GM12878 (cell line): ENCODE data around the gene TBC1D9B. TPM values are rescaled to one million over a fixed set of nuclear protein-coding genes. Genes with fewer than 3 reads are reported as not detected.

Source experiments
- ATAC-seq: fragments of 200-7000 bp; cut with Tn5 transposase; 3 replicates; pipeline ENCODE4 v1.9.1; 2020; ENCODE audit warnings: mild to moderate bottlenecking, moderate library complexity
- BruUV-seq: library from RNA; stranded (reverse); fragments of 400-500 nt; replicated peaks from 2 replicates; lab custom pipeline; 2021; lab: Mats Ljungman, UMichigan
- CTCF ChIA-PET: fragments of 300-600 bp; sonication (Branson Sonifier 250); formaldehyde crosslinking; extraction: SDS; loops from one replicate; lab custom pipeline; 2021; ENCODE audit warnings: inconsistent platforms; lab: Yijun Ruan, JAX
- POLR2A ChIA-PET: fragments of 350-600 bp; formaldehyde crosslinking; extraction: SDS; loops from one replicate; lab custom pipeline; 2021; ENCODE audit warnings: inconsistent platforms; lab: Charles Lee
- RAD21 ChIA-PET: fragments of 300-600 bp; sonication (Branson Sonifier 250); formaldehyde crosslinking; loops from one replicate; lab custom pipeline; 2023; ENCODE audit warnings: antibody characterized with exemption; ENCODE audit not compliant: unreplicated experiment; lab: Charles Lee
- SMC1A ChIA-PET: fragments of 300-600 bp; sonication (Branson Sonifier 250); formaldehyde crosslinking; loops from one replicate; lab custom pipeline; 2023; ENCODE audit not compliant: unreplicated experiment, uncharacterized antibody; lab: Charles Lee
- DNase-seq: peaks from one replicate; pipeline ENCODE4 v3.0.0-alpha.2; 2011; ENCODE audit warnings: low read depth, low spot score
- FAIRE-seq: peaks from 3 replicates; lab custom pipeline; 2011; peaks lifted over from hg19 to GRCh38; lab: Jason Lieb, UNC
- H2AFZ ChIP-seq: 2 replicates; pipeline ENCODE4 v1.6.0; 2011; ENCODE audit warnings: low read depth, low read length, control low read depth; ENCODE audit not compliant: control insufficient read depth
- H3K27ac ChIP-seq: 2 replicates; pipeline ENCODE4 v1.5.1; 2011; ENCODE audit warnings: control low read depth; ENCODE audit not compliant: control insufficient read depth, insufficient read depth
- H3K27me3 ChIP-seq, 2 experiments: replicated peaks in 1 of 2; 2 replicates each; pipeline versions ENCODE4 v1.6.0 to v1.6.1; 2011; ENCODE audit warnings: low read length in 1 of 2; ENCODE audit not compliant: control insufficient read depth in 2 of 2, insufficient read depth in 2 of 2
- H3K36me3 ChIP-seq, 2 experiments: 2 replicates each; pipeline ENCODE4 v1.5.1; 2011; ENCODE audit warnings: low read length in 1 of 2; ENCODE audit not compliant: control insufficient read depth in 2 of 2, insufficient read depth in 2 of 2
- H3K4me1 ChIP-seq: 2 replicates; pipeline ENCODE4 v1.6.1; 2011; ENCODE audit warnings: mild to moderate bottlenecking, low read length, moderate library complexity, mixed read lengths; ENCODE audit not compliant: control insufficient read depth, insufficient read depth
- H3K4me2 ChIP-seq: 2 replicates; pipeline ENCODE4 v1.6.0; 2011; ENCODE audit warnings: control low read depth; ENCODE audit not compliant: control insufficient read depth, insufficient read depth
- H3K4me3 ChIP-seq: fragments of 200-600 bp; sonication (generic); 2 replicates; pipeline ENCODE4 v1.5.1; 2016
- H3K79me2 ChIP-seq: 2 replicates; pipeline ENCODE4 v1.6.0; 2011; ENCODE audit warnings: low read length; ENCODE audit not compliant: control insufficient read depth, insufficient read depth
- H3K9ac ChIP-seq: 2 replicates; pipeline ENCODE4 v1.8.0; 2011; ENCODE audit warnings: low read length, control low read depth, mixed read lengths; ENCODE audit not compliant: control insufficient read depth, insufficient read depth
- H3K9me3 ChIP-seq: replicated peaks from 3 replicates; pipeline ENCODE4 v1.5.1; 2011; ENCODE audit warnings: mild to moderate bottlenecking, low read length; ENCODE audit not compliant: control insufficient read depth, insufficient read depth
- H4K20me1 ChIP-seq: 2 replicates; pipeline ENCODE4 v1.6.0; 2011; ENCODE audit not compliant: control insufficient read depth, insufficient read depth
- ATF7 ChIP-seq: fragments of 450-650 bp; IDR thresholded peaks from 2 replicates; pipeline ENCODE4 v1.6.1; 2016; ENCODE audit warnings: low read depth, mild to moderate bottlenecking
- BACH1 ChIP-seq: fragments of 450-650 bp; IDR thresholded peaks from 2 replicates; pipeline ENCODE4 v1.6.1; 2017; ENCODE audit warnings: mild to moderate bottlenecking, borderline replicate concordance
- BHLHE40 ChIP-seq, 2 experiments: fragments of 450-650 bp in 1 of 2; IDR thresholded peaks; 2 replicates each; pipeline ENCODE4 v1.6.1; 2011 to 2017; ENCODE audit warnings: low read depth in 2 of 2, borderline replicate concordance in 1 of 2, improper control_type of control experiment in 1 of 2, low read length in 1 of 2, mild to moderate bottlenecking in 1 of 2
- FOS ChIP-seq: IDR thresholded peaks from 3 replicates; pipeline ENCODE4 v1.6.1; 2011; ENCODE audit warnings: borderline replicate concordance; ENCODE audit not compliant: insufficient read length; ENCODE audit errors: extremely low read depth
- GATAD2B ChIP-seq: fragments of 450-650 bp; conservative IDR thresholded peaks from 2 replicates; pipeline ENCODE4 v1.6.1; 2017; ENCODE audit warnings: low read depth, mild to moderate bottlenecking, moderate library complexity
- HDGF ChIP-seq: fragments of 450-650 bp; IDR thresholded peaks from 2 replicates; pipeline ENCODE4 v1.6.1; 2016; ENCODE audit warnings: antibody characterized with exemption
- KAT2A ChIP-seq: conservative IDR thresholded peaks from 2 replicates; pipeline ENCODE4 v1.6.1; 2011; ENCODE audit warnings: low read depth, low read length; ENCODE audit not compliant: control insufficient read depth
- NBN ChIP-seq: fragments of 450-650 bp; IDR thresholded peaks from 2 replicates; pipeline ENCODE4 v1.6.1; 2016
- POLR2A ChIP-seq: IDR thresholded peaks from 2 replicates; pipeline ENCODE4 v1.6.1; 2011; ENCODE audit warnings: low read depth, mild to moderate bottlenecking, low read length
- POLR2AphosphoS2 ChIP-seq: IDR thresholded peaks from 2 replicates; pipeline ENCODE4 v1.6.1; 2011; ENCODE audit warnings: low read depth, mild to moderate bottlenecking, low read length, improper control_type of control experiment, moderate library complexity
- POLR2AphosphoS5 ChIP-seq: IDR thresholded peaks from 2 replicates; pipeline ENCODE4 v1.6.1; 2011; ENCODE audit warnings: mild to moderate bottlenecking, low read length, inconsistent platforms
- RAD21 ChIP-seq: IDR thresholded peaks from 2 replicates; pipeline ENCODE4 v1.6.1; 2011; ENCODE audit warnings: mild to moderate bottlenecking, low read depth, low read length, moderate library complexity; ENCODE audit not compliant: insufficient read depth
- RUNX3 ChIP-seq: IDR thresholded peaks from 2 replicates; pipeline ENCODE4 v1.6.1; 2012; ENCODE audit warnings: low read length, inconsistent platforms
- WGBS: methylation state at CpG from one replicate; pipeline ENCODE4 v1.1.6; 2016; ENCODE audit warnings: low lambda C conversion rate; ENCODE audit not compliant: insufficient replicate concordance, insufficient coverage; ENCODE audit errors: missing lambda C conversion rate; 5-methylcytosine and 5-hydroxymethylcytosine counted together
- in situ Hi-C: fragments of 300-500 bp; cut with MboI; formaldehyde crosslinking; loops from 9 replicates; pipeline ENCODE4 v1.14.3; 2018; ENCODE audit warnings: mixed read lengths
- intact Hi-C: fragments of 100-400 bp; cut with micrococcal nuclease; formaldehyde crosslinking; loops from one replicate; pipeline ENCODE4 v1.14.2; 2022; ENCODE audit not compliant: unreplicated experiment
- polyA plus RNA-seq, 11 experiments: library from polyadenylated mRNA; depleted of rRNA in 4 of 11; unstranded in 6 of 11; stranded (reverse) in 5 of 11; fragments of >200 nt; fragmentation: Nextera tagmentation in 4 of 11; fragmentation: Illumina TruSeq in 1 of 11; extraction: Ambion mirVana in 4 of 11; extraction: Trizol in 1 of 11; gene quantifications; 1 replicate in 1 of 11; 2 replicates in 10 of 11; pipeline versions ENCODE4 v1.2.1 to v1.2.3, GENCODE V29; 2011 to 2016; ENCODE audit warnings: inconsistent platforms in 2 of 11, missing spikeins in 2 of 11, low read depth in 1 of 11
- total RNA-seq, 4 experiments: library from RNA; depleted of rRNA in 3 of 4; stranded (reverse); fragments of >200 nt in 3 of 4; fragmentation: Illumina TruSeq in 1 of 4; extraction: Trizol in 1 of 4; gene quantifications; 2 replicates each; pipeline versions ENCODE4 v1.2.1 to v1.2.3, GENCODE V29; 2013 to 2021
- TF ChIP-seq, protein P1 (sequence below): fragments of 450-650 bp; IDR thresholded peaks from 2 replicates; pipeline ENCODE4 v1.6.1; 2016; ENCODE audit warnings: mild to moderate bottlenecking
- TF ChIP-seq, protein P2 (sequence below), 3 experiments: IDR thresholded peaks in 2 of 3; conservative IDR thresholded peaks in 1 of 3; 2 replicates each; pipeline ENCODE4 v1.5.1; 2011; ENCODE audit warnings: low read depth in 3 of 3, low read length in 3 of 3, mild to moderate bottlenecking in 3 of 3, control low read depth in 2 of 3, moderate library complexity in 2 of 3, inconsistent platforms in 1 of 3, mixed read lengths in 1 of 3; ENCODE audit not compliant: control insufficient read depth in 2 of 3, insufficient read depth in 1 of 3; ENCODE audit errors: extremely low read depth in 1 of 3

The TBC1D9B gene
- total and polyA plus RNA-seq, 10 of the 15 experiments (the other 5 are each of a cell fraction or from before 2014, with no cell fraction given) = 4.0 to 74.2 (median 34.6) TPM

DNA sequence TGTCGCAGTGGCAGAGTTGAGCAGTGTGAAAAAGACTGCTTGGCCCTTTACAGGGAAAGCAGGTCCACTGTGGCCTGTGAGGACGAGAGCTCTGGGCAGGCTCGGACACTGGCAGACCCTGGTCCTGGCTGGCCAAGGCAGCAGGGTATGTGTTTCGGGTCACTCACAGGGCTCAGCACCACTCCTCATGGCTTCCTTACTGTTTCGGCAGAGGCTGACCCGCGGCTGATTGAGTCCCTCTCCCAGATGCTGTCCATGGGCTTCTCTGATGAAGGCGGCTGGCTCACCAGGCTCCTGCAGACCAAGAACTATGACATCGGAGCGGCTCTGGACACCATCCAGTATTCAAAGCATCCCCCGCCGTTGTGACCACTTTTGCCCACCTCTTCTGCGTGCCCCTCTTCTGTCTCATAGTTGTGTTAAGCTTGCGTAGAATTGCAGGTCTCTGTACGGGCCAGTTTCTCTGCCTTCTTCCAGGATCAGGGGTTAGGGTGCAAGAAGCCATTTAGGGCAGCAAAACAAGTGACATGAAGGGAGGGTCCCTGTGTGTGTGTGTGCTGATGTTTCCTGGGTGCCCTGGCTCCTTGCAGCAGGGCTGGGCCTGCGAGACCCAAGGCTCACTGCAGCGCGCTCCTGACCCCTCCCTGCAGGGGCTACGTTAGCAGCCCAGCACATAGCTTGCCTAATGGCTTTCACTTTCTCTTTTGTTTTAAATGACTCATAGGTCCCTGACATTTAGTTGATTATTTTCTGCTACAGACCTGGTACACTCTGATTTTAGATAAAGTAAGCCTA lies 71.3 kb downstream of the TBC1D9B start:
- RAD21 ChIA-PET = no interaction called here
- Histone ChIP-seq H3K36me3 (peaks cover 29 to 31% of the 10 kb centered on the region in 2 experiments; a peak in 3 of 4 replicates), H3K4me3 (no peak overlapping the region), H3K27me3 (no peaks in the 10 kb centered on the region), H3K27ac (no peak overlapping the region; the same call in 1 of the 2 replicates), H3K9ac (no peak overlapping the region), H3K9me3 (no peaks in the 10 kb centered on the region), H4K20me1 (no peaks in the 10 kb centered on the region), H3K4me1 (peaks cover 9% of the 10 kb centered on the region), H3K79me2 (no peaks in the 10 kb centered on the region), H2AFZ (no peak overlapping the region), H3K4me2 (peak overlapping the region; percentile 55; the same call in 1 of the 2 replicates)
- POLR2A ChIA-PET = interaction anchor here (0.8 to 1.7 kb wide), 3 partner anchors 9 to 19 kb away, joined by 3 to 4 read pairs (median 3); no protein-coding TSS in a partner anchor
- CTCF ChIA-PET = interaction anchor here (0.6 to 1.7 kb wide), 4 partner anchors 34 to 73 kb away, joined by 3 to 4 read pairs (median 3); no protein-coding TSS in a partner anchor
- DNase-seq (no peak), FAIRE-seq (no peak), ATAC-seq (peak; percentile 83)
- intact Hi-C loops (no loop called here), in situ Hi-C loops (no loop called here)
- SMC1A ChIA-PET = interaction anchor here (1.0 to 1.1 kb wide), 2 partner anchors 9 to 12 kb away, joined by 3 read pairs; no protein-coding TSS in a partner anchor
- BruUV-seq = TSS peak; percentile 52
- 96% methylated on average over 19 of the region's 19 CpGs for WGBS
- TF ChIP-seq GATAD2B (no peak), HDGF (peak; percentile 76; the same call in 1 of the 2 replicates), POLR2AphosphoS5 (peak; percentile 60; the same call in 1 of the 2 replicates), NBN (0 out of 2 replicates have a peak, but pooled peaks have one; percentile 28), FOS (no peak), KAT2A (no peak), RUNX3 (no peak), POLR2AphosphoS2 (peak; percentile 82), POLR2A (peak; percentile 59), BHLHE40 (IDR thresholded peaks at IDR 0.05; ENCODE audit: borderline replicate concordance in 1 of 2, low read depth in 2 of 2, low read length in 1 of 2) (0 out of 4 replicates have a peak, but pooled peaks of 1 of the 2 experiments have one; percentile 11), BACH1 (0 out of 2 replicates have a peak, but pooled peaks have one; percentile 43), ATF7 (peak; percentile 39; the same call in 1 of the 2 replicates), RAD21 (peak; percentile 28; the same call in 1 of the 2 replicates)
- TF ChIP-seq, protein P1, sequence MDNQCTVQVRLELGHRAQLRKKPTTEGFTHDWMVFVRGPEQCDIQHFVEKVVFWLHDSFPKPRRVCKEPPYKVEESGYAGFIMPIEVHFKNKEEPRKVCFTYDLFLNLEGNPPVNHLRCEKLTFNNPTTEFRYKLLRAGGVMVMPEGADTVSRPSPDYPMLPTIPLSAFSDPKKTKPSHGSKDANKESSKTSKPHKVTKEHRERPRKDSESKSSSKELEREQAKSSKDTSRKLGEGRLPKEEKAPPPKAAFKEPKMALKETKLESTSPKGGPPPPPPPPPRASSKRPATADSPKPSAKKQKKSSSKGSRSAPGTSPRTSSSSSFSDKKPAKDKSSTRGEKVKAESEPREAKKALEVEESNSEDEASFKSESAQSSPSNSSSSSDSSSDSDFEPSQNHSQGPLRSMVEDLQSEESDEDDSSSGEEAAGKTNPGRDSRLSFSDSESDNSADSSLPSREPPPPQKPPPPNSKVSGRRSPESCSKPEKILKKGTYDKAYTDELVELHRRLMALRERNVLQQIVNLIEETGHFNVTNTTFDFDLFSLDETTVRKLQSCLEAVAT = peak; percentile 83
- TF ChIP-seq, protein P2, sequence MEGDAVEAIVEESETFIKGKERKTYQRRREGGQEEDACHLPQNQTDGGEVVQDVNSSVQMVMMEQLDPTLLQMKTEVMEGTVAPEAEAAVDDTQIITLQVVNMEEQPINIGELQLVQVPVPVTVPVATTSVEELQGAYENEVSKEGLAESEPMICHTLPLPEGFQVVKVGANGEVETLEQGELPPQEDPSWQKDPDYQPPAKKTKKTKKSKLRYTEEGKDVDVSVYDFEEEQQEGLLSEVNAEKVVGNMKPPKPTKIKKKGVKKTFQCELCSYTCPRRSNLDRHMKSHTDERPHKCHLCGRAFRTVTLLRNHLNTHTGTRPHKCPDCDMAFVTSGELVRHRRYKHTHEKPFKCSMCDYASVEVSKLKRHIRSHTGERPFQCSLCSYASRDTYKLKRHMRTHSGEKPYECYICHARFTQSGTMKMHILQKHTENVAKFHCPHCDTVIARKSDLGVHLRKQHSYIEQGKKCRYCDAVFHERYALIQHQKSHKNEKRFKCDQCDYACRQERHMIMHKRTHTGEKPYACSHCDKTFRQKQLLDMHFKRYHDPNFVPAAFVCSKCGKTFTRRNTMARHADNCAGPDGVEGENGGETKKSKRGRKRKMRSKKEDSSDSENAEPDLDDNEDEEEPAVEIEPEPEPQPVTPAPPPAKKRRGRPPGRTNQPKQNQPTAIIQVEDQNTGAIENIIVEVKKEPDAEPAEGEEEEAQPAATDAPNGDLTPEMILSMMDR (IDR thresholded peaks at IDR 0.05 in 2 of 3, conservative IDR thresholded peaks at IDR 0.05 in 1 of 3; ENCODE audit: control insufficient read depth in 2 of 3, extremely low read depth in 1 of 3, insufficient read depth in 1 of 3, low read depth in 3 of 3, low read length in 3 of 3) = peak in 1 of 3 experiments; percentile 17; a peak in 1 of 6 replicates
